SH-SY5Y (cell line): ENCODE results near the gene PUM1.

Experiments
- GATA2 ChIP-seq: IDR thresholded peaks from 2 replicates; pipeline ENCODE4 v1.6.1; 2011; ENCODE audit warnings: mild to moderate bottlenecking, low read depth, low read length
- GATA3 ChIP-seq: IDR thresholded peaks from 2 replicates; pipeline ENCODE4 v1.6.1; 2011; ENCODE audit warnings: low read depth, mild to moderate bottlenecking, low read length, moderate library complexity

GRCh38 chr1:30903343-30904034 lies 162.0 kb downstream of the PUM1 start:
- TF ChIP-seq GATA2 = no peak
- no peak for TF ChIP-seq GATA3
